HEK293T (cell line): ENCODE results near the gene OTUD7B.
"Not testable (repeated sequence)": the region's sequence is repeated elsewhere in the genome, so short reads cannot be mapped to it uniquely, and the experiment has no call there.

Experiments
- CTCF ChIA-PET: fragments of 350-600 bp; formaldehyde crosslinking; extraction: SDS; loops from one replicate; lab custom pipeline; 2021; ENCODE audit warnings: antibody characterized with exemption, inconsistent platforms; lab: Yijun Ruan, JAX
- POLR2A ChIA-PET: fragments of 350-600 bp; formaldehyde crosslinking; extraction: SDS; loops from one replicate; lab custom pipeline; 2020; ENCODE audit warnings: antibody characterized with exemption, inconsistent platforms; lab: Yijun Ruan, JAX
- DNase-seq: peaks from one replicate; pipeline ENCODE4 v3.0.0; 2012; ENCODE audit warnings: mixed read lengths; ENCODE audit errors: extremely low spot score
- ARNT ChIP-seq: fragments of 450-650 bp; IDR thresholded peaks from 2 replicates; pipeline ENCODE4 v1.6.1; 2017; ENCODE audit warnings: mild to moderate bottlenecking
- BHLHE40 ChIP-seq: fragments of 450-650 bp; IDR thresholded peaks from 2 replicates; pipeline ENCODE4 v1.6.1; 2016; ENCODE audit warnings: mild to moderate bottlenecking, moderate library complexity, borderline replicate concordance
- CTBP1 ChIP-seq: fragments of 450-650 bp; IDR thresholded peaks from 2 replicates; pipeline ENCODE4 v1.6.1; 2016; ENCODE audit warnings: borderline replicate concordance
- ELF4 ChIP-seq: fragments of 450-650 bp; IDR thresholded peaks from 2 replicates; pipeline ENCODE4 v1.6.1; 2017; ENCODE audit warnings: antibody characterized with exemption
- FOXA1 ChIP-seq: fragments of 450-650 bp; IDR thresholded peaks from 2 replicates; pipeline ENCODE4 v1.6.1; 2016; ENCODE audit warnings: mild to moderate bottlenecking
- FOXK2 ChIP-seq: fragments of 450-650 bp; IDR thresholded peaks from 2 replicates; pipeline ENCODE4 v1.6.1; 2016; ENCODE audit warnings: mild to moderate bottlenecking
- FOXM1 ChIP-seq: fragments of 450-650 bp; IDR thresholded peaks from 2 replicates; pipeline ENCODE4 v1.6.1; 2017; ENCODE audit warnings: mild to moderate bottlenecking, borderline replicate concordance
- HDGF ChIP-seq: fragments of 450-650 bp; IDR thresholded peaks from 2 replicates; pipeline ENCODE4 v1.6.1; 2017; ENCODE audit warnings: antibody characterized with exemption, borderline replicate concordance
- L3MBTL2 ChIP-seq: fragments of 450-650 bp; conservative IDR thresholded peaks from 2 replicates; pipeline ENCODE4 v1.6.1; 2016; ENCODE audit warnings: mild to moderate bottlenecking
- LEF1 ChIP-seq: fragments of 450-650 bp; IDR thresholded peaks from 2 replicates; pipeline ENCODE4 v1.6.1; 2017; ENCODE audit warnings: mild to moderate bottlenecking, borderline replicate concordance
- NFRKB ChIP-seq: fragments of 450-650 bp; IDR thresholded peaks from 2 replicates; pipeline ENCODE4 v1.6.1; 2016; ENCODE audit warnings: mild to moderate bottlenecking, moderate library complexity
- PKNOX1 ChIP-seq: fragments of 450-650 bp; IDR thresholded peaks from 2 replicates; pipeline ENCODE4 v1.6.1; 2016
- SP1 ChIP-seq: fragments of 450-650 bp; IDR thresholded peaks from 2 replicates; pipeline ENCODE4 v1.6.1; 2017
- SUZ12 ChIP-seq: fragments of 450-650 bp; IDR thresholded peaks from 2 replicates; pipeline ENCODE4 v1.6.1; 2016; ENCODE audit warnings: mild to moderate bottlenecking
- TARDBP ChIP-seq: fragments of 450-650 bp; IDR thresholded peaks from 2 replicates; pipeline ENCODE4 v1.6.1; 2016
- ZNF384 ChIP-seq: fragments of 450-650 bp; IDR thresholded peaks from 2 replicates; pipeline ENCODE4 v1.6.1; 2016

The OTUD7B gene

GRCh38 chr1:149966405-149966804 lies 44.1 kb downstream of the OTUD7B start:
- ChIA-PET POLR2A (interaction anchor here (0.6 kb wide), 1 partner anchor 101 kb away, joined by 3 read pairs; no protein-coding TSS in a partner anchor), CTCF (no interaction called here)
- DNase-seq, result no peak
- TF ChIP-seq L3MBTL2 (no peak), FOXK2 (no peak), PKNOX1 (no peak), HDGF (no peak), ZNF384 (no peak), CTBP1 (no peak), ELF4 (no peak), FOXA1 (no peak), LEF1 (no peak), SP1 (no peak), FOXM1 (no peak), NFRKB (no peak), BHLHE40 (no peak), ARNT (no peak), TARDBP (no peak), SUZ12 (no peak)

- DNase-seq, result no peak
- CTCF ChIA-PET, result no interaction called here
- POLR2A ChIA-PET, result no interaction called here
- TF ChIP-seq HDGF (no peak), FOXK2 (no peak), FOXM1 (no peak), SP1 (no peak), TARDBP (no peak), BHLHE40 (no peak), L3MBTL2 (no peak), SUZ12 (no peak), ARNT (no peak), FOXA1 (no peak), CTBP1 (no peak), NFRKB (no peak), PKNOX1 (no peak), ELF4 (no peak), ZNF384 (no peak), LEF1 (no peak)
These were observed 45.1 kb downstream of the OTUD7B start for GRCh38 chr1:149965440-149965839.

- DNase-seq, result no peak
- ChIA-PET POLR2A (no interaction called here), CTCF (no interaction called here)
- no peak for TF ChIP-seq ELF4
- no peak for TF ChIP-seq ZNF384
These were observed 47.2 kb downstream of the OTUD7B start for GRCh38 chr1:149963358-149963757.

- POLR2A ChIA-PET, result interaction anchor here (1.4 kb wide), 1 partner anchor 76 kb away, joined by 7 read pairs; a partner anchor contains a TSS
- no peak for DNase-seq
- CTCF ChIA-PET, result interaction anchor here (0.6 to 1.4 kb wide), 9 partner anchors 20 to 215 kb away, joined by 3 to 7 read pairs (median 4); no protein-coding TSS in a partner anchor
- TF ChIP-seq SP1 (no peak), L3MBTL2 (no peak), TARDBP (no peak), NFRKB (no peak), ELF4 (no peak), SUZ12 (no peak), HDGF (no peak), FOXM1 (no peak), ARNT (no peak), FOXK2 (no peak), BHLHE40 (no peak)
These were observed 47.8 kb downstream of the OTUD7B start for GRCh38 chr1:149962736-149963135.

GRCh38 chr1:149962039-149962647 lies 48.4 kb downstream of the OTUD7B start:
- CTCF ChIA-PET, result interaction anchor here (0.6 to 1.4 kb wide), 9 partner anchors 20 to 216 kb away, joined by 3 to 7 read pairs (median 4); no protein-coding TSS in a partner anchor
- TF ChIP-seq TARDBP (no peak), ZNF384 (no peak), HDGF (no peak), CTBP1 (no peak), ARNT (no peak), ELF4 (no peak), FOXK2 (no peak), FOXA1 (no peak), BHLHE40 (no peak), PKNOX1 (no peak), L3MBTL2 (no peak), SP1 (no peak), FOXM1 (no peak), LEF1 (no peak), NFRKB (no peak), SUZ12 (no peak)
- POLR2A ChIA-PET, result interaction anchor here (1.4 kb wide), 1 partner anchor 75 kb away, joined by 7 read pairs; a partner anchor contains a TSS
- peak; percentile 71 for DNase-seq

GRCh38 chr1:149957548-149957947 lies 53.0 kb downstream of the OTUD7B start:
- POLR2A ChIA-PET, DNase-seq, CTCF ChIA-PET: not testable (repeated sequence)
